Endothelial cell of umbilical vein (primary cell): ENCODE measurements around the gene LTBP2.

Experiments used
- POLR2A ChIP-seq: IDR thresholded peaks from 2 replicates; pipeline ENCODE4 v1.6.1; 2012; ENCODE audit warnings: low read depth, mild to moderate bottlenecking, control low read depth, low read length
- POLR2AphosphoS5 ChIP-seq: IDR thresholded peaks from 2 replicates; pipeline ENCODE4 v1.6.1; 2012; ENCODE audit warnings: low read depth, mild to moderate bottlenecking, control low read depth, low read length, moderate library complexity; ENCODE audit not compliant: insufficient read depth
- TF ChIP-seq, protein P1 (sequence below), 2 donors: IDR thresholded peaks; 1 replicate in 1 of 2; 2 replicates in 1 of 2; pipeline ENCODE4 v1.5.1; 2011; ENCODE audit warnings: low read length in 2 of 2, mild to moderate bottlenecking in 2 of 2, moderate library complexity in 2 of 2, control low read depth in 1 of 2, inconsistent platforms in 1 of 2, low read depth in 1 of 2; ENCODE audit not compliant: insufficient read depth in 1 of 2; ENCODE audit errors: extremely low read depth in 1 of 2

DNA sequence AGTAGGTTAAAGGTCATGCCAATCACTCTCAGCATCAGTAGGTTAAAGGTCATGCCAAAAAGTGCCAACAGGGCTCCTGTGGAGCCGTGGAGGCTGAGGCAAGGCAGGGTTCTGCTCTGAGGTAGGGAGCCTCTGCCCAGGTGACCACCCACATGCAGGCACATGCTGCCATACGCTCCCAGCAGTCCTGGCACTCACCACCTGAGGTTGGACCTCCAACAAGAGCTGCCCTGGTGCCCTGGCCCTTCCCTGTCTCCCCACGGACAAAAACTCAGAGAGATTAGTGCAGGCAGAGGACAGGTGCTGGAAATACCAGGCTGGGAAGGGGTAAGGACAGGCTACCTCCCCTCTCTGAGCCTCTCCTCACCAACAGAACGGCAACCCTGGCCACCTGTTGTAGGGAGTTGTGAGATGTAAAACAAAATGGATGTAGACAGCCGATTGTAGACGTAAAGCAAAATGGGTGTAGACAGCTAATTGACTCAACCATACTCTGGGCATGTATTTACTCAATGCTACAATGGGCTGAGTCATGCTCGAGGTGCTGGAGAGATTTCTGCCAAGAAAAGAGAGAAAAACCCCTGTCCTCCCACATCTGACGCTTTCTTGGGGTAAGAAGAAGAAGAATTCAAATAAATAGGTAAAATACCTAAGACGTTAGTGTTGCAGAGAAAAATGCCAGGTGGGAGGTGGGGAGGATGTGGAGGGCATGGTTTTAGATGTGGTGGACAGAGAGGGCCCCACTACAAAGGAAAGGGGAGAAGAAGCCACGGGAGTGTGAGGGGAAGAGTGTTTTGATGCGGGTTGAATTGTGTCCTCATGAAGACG lies 32.4 kb downstream of the LTBP2 start:
- no peak for TF ChIP-seq POLR2AphosphoS5
- TF ChIP-seq, protein P1, sequence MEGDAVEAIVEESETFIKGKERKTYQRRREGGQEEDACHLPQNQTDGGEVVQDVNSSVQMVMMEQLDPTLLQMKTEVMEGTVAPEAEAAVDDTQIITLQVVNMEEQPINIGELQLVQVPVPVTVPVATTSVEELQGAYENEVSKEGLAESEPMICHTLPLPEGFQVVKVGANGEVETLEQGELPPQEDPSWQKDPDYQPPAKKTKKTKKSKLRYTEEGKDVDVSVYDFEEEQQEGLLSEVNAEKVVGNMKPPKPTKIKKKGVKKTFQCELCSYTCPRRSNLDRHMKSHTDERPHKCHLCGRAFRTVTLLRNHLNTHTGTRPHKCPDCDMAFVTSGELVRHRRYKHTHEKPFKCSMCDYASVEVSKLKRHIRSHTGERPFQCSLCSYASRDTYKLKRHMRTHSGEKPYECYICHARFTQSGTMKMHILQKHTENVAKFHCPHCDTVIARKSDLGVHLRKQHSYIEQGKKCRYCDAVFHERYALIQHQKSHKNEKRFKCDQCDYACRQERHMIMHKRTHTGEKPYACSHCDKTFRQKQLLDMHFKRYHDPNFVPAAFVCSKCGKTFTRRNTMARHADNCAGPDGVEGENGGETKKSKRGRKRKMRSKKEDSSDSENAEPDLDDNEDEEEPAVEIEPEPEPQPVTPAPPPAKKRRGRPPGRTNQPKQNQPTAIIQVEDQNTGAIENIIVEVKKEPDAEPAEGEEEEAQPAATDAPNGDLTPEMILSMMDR (IDR thresholded peaks at IDR 0.05; ENCODE audit: extremely low read depth in 1 of 2, insufficient read depth in 1 of 2, low read depth in 1 of 2, low read length in 2 of 2): no peak
- TF ChIP-seq POLR2A: no peak
